Gastrocnemius medialis (tissue), 4 donors: ENCODE measurements around the gene RNF151.

Experiments used
- CTCF ChIP-seq, 5 experiments: fragments of 450-650 bp in 3 of 5; fragments of 200-600 bp in 2 of 5; sonication (generic) in 2 of 5; IDR thresholded peaks in 4 of 5; conservative IDR thresholded peaks in 1 of 5; 1 replicate in 4 of 5; 2 replicates in 1 of 5; pipeline ENCODE4 v1.5.1; 2016 to 2019; ENCODE audit warnings: antibody characterized with exemption in 5 of 5, mild to moderate bottlenecking in 3 of 5, moderate library complexity in 3 of 5
- POLR2A ChIP-seq, 2 donors: fragments of 450-650 bp; IDR thresholded peaks; one replicate each; pipeline ENCODE4 v1.6.1; 2017; ENCODE audit warnings: antibody characterized with exemption in 2 of 2, mild to moderate bottlenecking in 2 of 2, moderate library complexity in 2 of 2

- TF ChIP-seq POLR2A (IDR thresholded peaks at IDR 0.05) (no peak), CTCF (IDR thresholded peaks at IDR 0.05 in 4 of 5, conservative IDR thresholded peaks at IDR 0.05 in 1 of 5) (no peak)
These were observed 23.9 kb downstream of the RNF151 start for GRCh38 chr16:1990351-1991134.
